Spinal cord (tissue), 10 donors: Measurements from ENCODE around the gene CACHD1. TPM values are rescaled to one million over a fixed set of nuclear protein-coding genes. Genes with fewer than 3 reads are reported as not detected.

Source experiments
- DNase-seq, 6 donors: peaks; one replicate each; pipeline versions ENCODE4 v3.0.0 to v3.0.0-alpha.2; 2013 to 2015; ENCODE audit warnings: low spot score in 6 of 6, low read depth in 4 of 6
- H3K27ac ChIP-seq: one replicate; pipeline ENCODE4 v1.5.1; 2013; ENCODE audit warnings: low read depth, low read length, control low read depth
- H3K27me3 ChIP-seq: one replicate; pipeline ENCODE4 v1.6.1; 2013; ENCODE audit warnings: low read length; ENCODE audit not compliant: control insufficient read depth, insufficient read depth
- H3K36me3 ChIP-seq: one replicate; pipeline ENCODE4 v1.6.1; 2013; ENCODE audit warnings: low read length; ENCODE audit not compliant: control insufficient read depth, insufficient read depth
- H3K4me1 ChIP-seq: one replicate; pipeline ENCODE4 v1.6.1; 2013; ENCODE audit warnings: low read length; ENCODE audit not compliant: control insufficient read depth, insufficient read depth
- H3K4me3 ChIP-seq: one replicate; pipeline ENCODE4 v1.5.1; 2013; ENCODE audit warnings: low read depth, low read length, control low read depth
- H3K9me3 ChIP-seq: one replicate; pipeline ENCODE4 v1.6.1; 2013; ENCODE audit warnings: low read length; ENCODE audit not compliant: control insufficient read depth, insufficient read depth
- WGBS: methylation state at CpG from one replicate; pipeline ENCODE4 v1.1.5; 2013; ENCODE audit warnings: missing lambda C conversion rate; ENCODE audit not compliant: insufficient coverage; 5-methylcytosine and 5-hydroxymethylcytosine counted together
- polyA plus RNA-seq, 2 donors: library from polyadenylated mRNA; unstranded; fragments of 120-200 nt; gene quantifications; one replicate each; pipeline ENCODE4 v1.2.1, GENCODE V29; 2013; ENCODE audit not compliant: insufficient read length in 2 of 2
- total RNA-seq, 2 donors: library from RNA; depleted of rRNA in 1 of 2; stranded (reverse); fragments of 120-200 nt in 1 of 2; fragments of >200 nt in 1 of 2; gene quantifications; one replicate each; pipeline versions ENCODE4 v1.2.3 to v1.2.4, GENCODE V29; 2013 to 2014
- donor health status: healthy.

CACHD1 gene
- total and polyA plus RNA-seq, 4 donors = 30.7 to 45.0 (median 36.9) TPM

GRCh38 chr1:64550510-64550909, 80.6 kb downstream of the CACHD1 start:
- H3K27ac ChIP-seq = no peak overlapping the region
- 20% methylated on average over 1 of the region's 5 CpGs for WGBS
- H3K9me3 ChIP-seq = no peaks in the 10 kb centered on the region
- DNase-seq = no peak
- no peak overlapping the region for H3K4me3 ChIP-seq
- no peaks in the 10 kb centered on the region for H3K27me3 ChIP-seq
- peaks cover 2% of the 10 kb centered on the region for H3K36me3 ChIP-seq
- peaks cover 3% of the 10 kb centered on the region for H3K4me1 ChIP-seq

- Histone ChIP-seq H3K4me1 (peaks cover 3% of the 10 kb centered on the region), H3K9me3 (no peaks in the 10 kb centered on the region), H3K27me3 (no peaks in the 10 kb centered on the region), H3K4me3 (no peak overlapping the region), H3K36me3 (peaks cover 2% of the 10 kb centered on the region), H3K27ac (no peak overlapping the region)
- no CpG with 5 or more reads among the region's 4 CpGs for WGBS
- no peak for DNase-seq
These were observed 81.1 kb downstream of the CACHD1 start for GRCh38 chr1:64550946-64551605.

- no peak for DNase-seq
- H3K4me3 ChIP-seq = no peak overlapping the region
- no peaks in the 10 kb centered on the region for H3K9me3 ChIP-seq
- H3K27me3 ChIP-seq = no peaks in the 10 kb centered on the region
- WGBS = no CpG with 5 or more reads among the region's 4 CpGs
- no peak overlapping the region for H3K27ac ChIP-seq
- peaks cover 2% of the 10 kb centered on the region for H3K36me3 ChIP-seq
- no peaks in the 10 kb centered on the region for H3K4me1 ChIP-seq
These were observed 83.4 kb downstream of the CACHD1 start for GRCh38 chr1:64553285-64553684.

GRCh38 chr1:64555947-64556346, 86.0 kb downstream of the CACHD1 start:
- Histone ChIP-seq H3K4me1 (no peaks in the 10 kb centered on the region), H3K9me3 (no peaks in the 10 kb centered on the region), H3K27me3 (no peaks in the 10 kb centered on the region), H3K4me3 (no peak overlapping the region), H3K27ac (no peak overlapping the region), H3K36me3 (peaks cover 2% of the 10 kb centered on the region)
- no peak for DNase-seq
- WGBS = no CpG with 5 or more reads among the region's 1 CpG

- no CpG with 5 or more reads among the region's 2 CpGs for WGBS
- Histone ChIP-seq H3K4me3 (no peak overlapping the region), H3K4me1 (no peaks in the 10 kb centered on the region), H3K27me3 (no peaks in the 10 kb centered on the region), H3K9me3 (no peaks in the 10 kb centered on the region), H3K36me3 (no peaks in the 10 kb centered on the region), H3K27ac (no peak overlapping the region)
- DNase-seq = no peak
These were observed 92.1 kb downstream of the CACHD1 start for GRCh38 chr1:64561993-64562392.

- 62% methylated on average over 3 of the region's 5 CpGs for WGBS
- no peaks in the 10 kb centered on the region for H3K36me3 ChIP-seq
These were observed 94.1 kb downstream of the CACHD1 start for GRCh38 chr1:64563958-64564565.

GRCh38 chr1:64564891-64565290, 95.0 kb downstream of the CACHD1 start:
- no peak for DNase-seq
- H3K36me3 ChIP-seq = no peaks in the 10 kb centered on the region
- no peaks in the 10 kb centered on the region for H3K9me3 ChIP-seq
- no CpG with 5 or more reads among the region's 3 CpGs for WGBS
- H3K4me3 ChIP-seq = no peak overlapping the region
- no peak overlapping the region for H3K27ac ChIP-seq
- H3K4me1 ChIP-seq = no peaks in the 10 kb centered on the region
- H3K27me3 ChIP-seq = no peaks in the 10 kb centered on the region

More at GRCh38 chr1:64563958-64564565, 94.1 kb downstream of the CACHD1 start:
- Histone ChIP-seq H3K4me3 (no peak overlapping the region), H3K9me3 (no peaks in the 10 kb centered on the region), H3K27ac (no peak overlapping the region), H3K27me3 (no peaks in the 10 kb centered on the region), H3K4me1 (no peaks in the 10 kb centered on the region)
- no peak for DNase-seq

GRCh38 chr1:64567426-64568170, 97.7 kb downstream of the CACHD1 start:
- H3K27ac ChIP-seq = no peak overlapping the region
- H3K27me3 ChIP-seq = no peaks in the 10 kb centered on the region
- DNase-seq = peak in 1 of 6 donors; percentile 53
- no CpG with 5 or more reads among the region's 7 CpGs for WGBS
- H3K4me3 ChIP-seq = no peak overlapping the region
- no peaks in the 10 kb centered on the region for H3K36me3 ChIP-seq
- H3K9me3 ChIP-seq = no peaks in the 10 kb centered on the region
- peaks cover 3% of the 10 kb centered on the region for H3K4me1 ChIP-seq

GRCh38 chr1:64568171-64568450, 98.2 kb downstream of the CACHD1 start:
- no peak for DNase-seq
- Histone ChIP-seq H3K27ac (no peak overlapping the region), H3K27me3 (no peaks in the 10 kb centered on the region), H3K36me3 (no peaks in the 10 kb centered on the region), H3K4me3 (no peak overlapping the region), H3K9me3 (no peaks in the 10 kb centered on the region), H3K4me1 (peaks cover 4% of the 10 kb centered on the region)
- no CpG with 5 or more reads among the region's 4 CpGs for WGBS

- WGBS = 83% methylated on average over 1 of the region's 4 CpGs
- no peaks in the 10 kb centered on the region for H3K9me3 ChIP-seq
- no peak overlapping the region for H3K27ac ChIP-seq
- H3K27me3 ChIP-seq = no peaks in the 10 kb centered on the region
- peaks cover 4% of the 10 kb centered on the region for H3K4me1 ChIP-seq
- no peak overlapping the region for H3K4me3 ChIP-seq
- DNase-seq = no peak
- H3K36me3 ChIP-seq = no peaks in the 10 kb centered on the region
These were observed 99.5 kb downstream of the CACHD1 start for GRCh38 chr1:64569411-64569810.
